ENCODE data around the gene RBP3.

Gene RBP3

GRCh38 chr10:47330366-47330765, 17.8 kb upstream of the RBP3 start:
- H3K27me3 ChIP-seq (ENCODE audit: control insufficient read depth in 3 of 3, insufficient read depth in 3 of 3, low read depth in 1 of 3, low read length in 3 of 3) = peaks cover 0 to 3% (median 0%) of the 10 kb centered on the region in 3 experiments
- H3K4me1 ChIP-seq (ENCODE audit: control insufficient read depth in 2 of 2, insufficient read depth in 1 of 2, low read depth in 1 of 2, low read length in 2 of 2) = no peaks in the 10 kb centered on the region
- no peak overlapping the region for H2AFZ ChIP-seq (ENCODE audit: low read length)
- H2BK120ac ChIP-seq (ENCODE audit: low read depth, low read length) = no peak overlapping the region
- no peak overlapping the region for H3K4ac ChIP-seq (ENCODE audit: low read length)
- no peak for DNase-seq (ENCODE audit: low spot score)
- H2AK5ac ChIP-seq (ENCODE audit: low read depth, low read length) = no peak overlapping the region
- no CpG with 5 or more reads among the region's 3 CpGs for WGBS, 2 donors (ENCODE audit: extremely low coverage in 2 of 2, insufficient read length in 2 of 2, insufficient replicate concordance in 1 of 2)
- no peak overlapping the region for H3K18ac ChIP-seq (ENCODE audit: low read length)
- H3K9me3 ChIP-seq (replicated peaks in 1 of 2; ENCODE audit: control insufficient read depth in 2 of 2, insufficient read depth in 1 of 2, low read depth in 1 of 2, low read length in 2 of 2) = peaks cover 0 to 2% of the 10 kb centered on the region in 2 donors
- H3K23ac ChIP-seq (ENCODE audit: low read depth, low read length, poor library complexity) = no peak overlapping the region
- H3K36me3 ChIP-seq (replicated peaks in 1 of 2; ENCODE audit: control insufficient read depth in 2 of 2, insufficient read depth in 2 of 2, low read length in 2 of 2) = no peaks in the 10 kb centered on the region
- no peak overlapping the region for H3K4me3 ChIP-seq (ENCODE audit: low read length in 2 of 2)
- no peak overlapping the region for H4K8ac ChIP-seq (ENCODE audit: low read depth, low read length)
- no peaks in the 10 kb centered on the region for H3K79me1 ChIP-seq (ENCODE audit: low read depth, low read length)
- H3K9ac ChIP-seq (ENCODE audit: low read depth, low read length, poor library complexity) = no peak overlapping the region
- no peak overlapping the region for H3K4me2 ChIP-seq (ENCODE audit: insufficient read depth, low read length, poor library complexity, severe bottlenecking)
- no peak overlapping the region for H3K14ac ChIP-seq (ENCODE audit: low read length)
- no peak overlapping the region for H4K91ac ChIP-seq (ENCODE audit: low read depth, low read length, poor library complexity)
- H2BK5ac ChIP-seq (ENCODE audit: low read length) = no peak overlapping the region
- no peak overlapping the region for H2BK15ac ChIP-seq (ENCODE audit: low read length)
- no peak overlapping the region for H3K27ac ChIP-seq (replicated peaks; ENCODE audit: low read length)
- H2BK12ac ChIP-seq (ENCODE audit: low read length) = no peak overlapping the region

GRCh38 chr10:47330804-47331203, 17.4 kb upstream of the RBP3 start:
- Histone ChIP-seq H2AK5ac (ENCODE audit: low read depth, low read length) (no peak overlapping the region), H4K91ac (ENCODE audit: low read depth, low read length, poor library complexity) (no peak overlapping the region), H3K23ac (ENCODE audit: low read depth, low read length, poor library complexity) (no peak overlapping the region), H3K18ac (ENCODE audit: low read length) (no peak overlapping the region), H2BK12ac (ENCODE audit: low read length) (no peak overlapping the region), H2AFZ (ENCODE audit: low read length) (no peak overlapping the region), H2BK15ac (ENCODE audit: low read length) (no peak overlapping the region), H3K27ac (replicated peaks; ENCODE audit: low read length) (no peak overlapping the region), H3K27me3 (ENCODE audit: control insufficient read depth in 3 of 3, insufficient read depth in 3 of 3, low read depth in 1 of 3, low read length in 3 of 3) (peaks cover 0 to 3% (median 0%) of the 10 kb centered on the region in 3 experiments), H3K4me2 (ENCODE audit: insufficient read depth, low read length, poor library complexity, severe bottlenecking) (no peak overlapping the region), H3K14ac (ENCODE audit: low read length) (no peak overlapping the region), H3K4ac (ENCODE audit: low read length) (no peak overlapping the region), H3K9me3 (replicated peaks in 1 of 2; ENCODE audit: control insufficient read depth in 2 of 2, insufficient read depth in 1 of 2, low read depth in 1 of 2, low read length in 2 of 2) (peaks cover 0 to 2% of the 10 kb centered on the region in 2 donors), H2BK120ac (ENCODE audit: low read depth, low read length) (no peak overlapping the region), H3K4me3 (ENCODE audit: low read length in 2 of 2) (no peak overlapping the region), H3K36me3 (replicated peaks in 1 of 2; ENCODE audit: control insufficient read depth in 2 of 2, insufficient read depth in 2 of 2, low read length in 2 of 2) (no peaks in the 10 kb centered on the region), H3K79me1 (ENCODE audit: low read depth, low read length) (no peaks in the 10 kb centered on the region), H3K9ac (ENCODE audit: low read depth, low read length, poor library complexity) (no peak overlapping the region), H2BK5ac (ENCODE audit: low read length) (no peak overlapping the region), H3K4me1 (ENCODE audit: control insufficient read depth in 2 of 2, insufficient read depth in 1 of 2, low read depth in 1 of 2, low read length in 2 of 2) (no peaks in the 10 kb centered on the region), H4K8ac (ENCODE audit: low read depth, low read length) (no peak overlapping the region)
- no CpG with 5 or more reads among the region's 3 CpGs for WGBS, 2 donors (ENCODE audit: extremely low coverage in 2 of 2, insufficient read length in 2 of 2, insufficient replicate concordance in 1 of 2)
- DNase-seq (ENCODE audit: low spot score) = no peak

- WGBS, 2 donors (ENCODE audit: extremely low coverage in 2 of 2, insufficient read length in 2 of 2, insufficient replicate concordance in 1 of 2) = no CpG with 5 or more reads among the region's 9 CpGs
Measured at GRCh38 chr10:47331491-47331890, 16.7 kb upstream of the RBP3 start.

GRCh38 chr10:47331954-47332353, 16.2 kb upstream of the RBP3 start:
- no peak overlapping the region for H2AK5ac ChIP-seq (ENCODE audit: low read depth, low read length)
- H2AFZ ChIP-seq (ENCODE audit: low read length) = no peak overlapping the region
- no peak overlapping the region for H2BK5ac ChIP-seq (ENCODE audit: low read length)
- no peaks in the 10 kb centered on the region for H3K36me3 ChIP-seq (replicated peaks in 1 of 2; ENCODE audit: control insufficient read depth in 2 of 2, insufficient read depth in 2 of 2, low read length in 2 of 2)
- H3K14ac ChIP-seq (ENCODE audit: low read length) = no peak overlapping the region
- no peak overlapping the region for H2BK120ac ChIP-seq (ENCODE audit: low read depth, low read length)
- peaks cover 0 to 3% of the 10 kb centered on the region in 2 donors for H3K4me1 ChIP-seq (ENCODE audit: control insufficient read depth in 2 of 2, insufficient read depth in 1 of 2, low read depth in 1 of 2, low read length in 2 of 2)
- H3K79me1 ChIP-seq (ENCODE audit: low read depth, low read length) = no peaks in the 10 kb centered on the region
- no peak overlapping the region for H3K4me2 ChIP-seq (ENCODE audit: insufficient read depth, low read length, poor library complexity, severe bottlenecking)
- no peak overlapping the region for H3K27ac ChIP-seq (replicated peaks; ENCODE audit: low read length)
- H3K23ac ChIP-seq (ENCODE audit: low read depth, low read length, poor library complexity) = no peak overlapping the region
- H3K27me3 ChIP-seq (ENCODE audit: control insufficient read depth in 3 of 3, insufficient read depth in 3 of 3, low read depth in 1 of 3, low read length in 3 of 3) = peaks cover 0 to 3% (median 0%) of the 10 kb centered on the region in 3 experiments
- H4K8ac ChIP-seq (ENCODE audit: low read depth, low read length) = no peak overlapping the region
- no peak overlapping the region for H3K9ac ChIP-seq (ENCODE audit: low read depth, low read length, poor library complexity)
- no peak overlapping the region for H4K91ac ChIP-seq (ENCODE audit: low read depth, low read length, poor library complexity)
- H3K4me3 ChIP-seq (ENCODE audit: low read length in 2 of 2) = no peak overlapping the region
- peaks cover 0 to 2% of the 10 kb centered on the region in 2 donors for H3K9me3 ChIP-seq (replicated peaks in 1 of 2; ENCODE audit: control insufficient read depth in 2 of 2, insufficient read depth in 1 of 2, low read depth in 1 of 2, low read length in 2 of 2)
- no peak overlapping the region for H2BK12ac ChIP-seq (ENCODE audit: low read length)
- DNase-seq (ENCODE audit: low spot score) = no peak
- no peak overlapping the region for H3K18ac ChIP-seq (ENCODE audit: low read length)
- no peak overlapping the region for H3K4ac ChIP-seq (ENCODE audit: low read length)
- no peak overlapping the region for H2BK15ac ChIP-seq (ENCODE audit: low read length)
- no CpG with 5 or more reads among the region's 7 CpGs for WGBS, 2 donors (ENCODE audit: extremely low coverage in 2 of 2, insufficient read length in 2 of 2, insufficient replicate concordance in 1 of 2)

More at GRCh38 chr10:47331491-47331890, 16.7 kb upstream of the RBP3 start:
- no peaks in the 10 kb centered on the region for H3K36me3 ChIP-seq (replicated peaks in 1 of 2; ENCODE audit: control insufficient read depth in 2 of 2, insufficient read depth in 2 of 2, low read length in 2 of 2)
- H2BK5ac ChIP-seq (ENCODE audit: low read length) = no peak overlapping the region
- H2AFZ ChIP-seq (ENCODE audit: low read length) = no peak overlapping the region
- H3K9me3 ChIP-seq (replicated peaks in 1 of 2; ENCODE audit: control insufficient read depth in 2 of 2, insufficient read depth in 1 of 2, low read depth in 1 of 2, low read length in 2 of 2) = peaks cover 0 to 2% of the 10 kb centered on the region in 2 donors
- peaks cover 0 to 2% of the 10 kb centered on the region in 2 donors for H3K4me1 ChIP-seq (ENCODE audit: control insufficient read depth in 2 of 2, insufficient read depth in 1 of 2, low read depth in 1 of 2, low read length in 2 of 2)
- H3K9ac ChIP-seq (ENCODE audit: low read depth, low read length, poor library complexity) = no peak overlapping the region
- H2BK120ac ChIP-seq (ENCODE audit: low read depth, low read length) = no peak overlapping the region
- no peak overlapping the region for H4K91ac ChIP-seq (ENCODE audit: low read depth, low read length, poor library complexity)
- H3K27me3 ChIP-seq (ENCODE audit: control insufficient read depth in 3 of 3, insufficient read depth in 3 of 3, low read depth in 1 of 3, low read length in 3 of 3) = peaks cover 0 to 3% (median 0%) of the 10 kb centered on the region in 3 experiments
- no peak overlapping the region for H2BK12ac ChIP-seq (ENCODE audit: low read length)
- no peak overlapping the region for H3K27ac ChIP-seq (replicated peaks; ENCODE audit: low read length)
- H3K4ac ChIP-seq (ENCODE audit: low read length) = no peak overlapping the region
- H3K4me3 ChIP-seq (ENCODE audit: low read length in 2 of 2) = no peak overlapping the region
- no peak overlapping the region for H3K4me2 ChIP-seq (ENCODE audit: insufficient read depth, low read length, poor library complexity, severe bottlenecking)
- H3K79me1 ChIP-seq (ENCODE audit: low read depth, low read length) = no peaks in the 10 kb centered on the region
- H2AK5ac ChIP-seq (ENCODE audit: low read depth, low read length) = no peak overlapping the region
- H4K8ac ChIP-seq (ENCODE audit: low read depth, low read length) = no peak overlapping the region
- no peak overlapping the region for H2BK15ac ChIP-seq (ENCODE audit: low read length)
- no peak overlapping the region for H3K14ac ChIP-seq (ENCODE audit: low read length)
- no peak for DNase-seq (ENCODE audit: low spot score)
- H3K23ac ChIP-seq (ENCODE audit: low read depth, low read length, poor library complexity) = no peak overlapping the region
- H3K18ac ChIP-seq (ENCODE audit: low read length) = no peak overlapping the region
